Measurements from ENCODE around the gene TNFSF13.

The TNFSF13 gene

GRCh38 chr17:7579001-7579833, 20.7 kb downstream of the TNFSF13 start, which contains the start of gene CD68:
CD68 (plus strand) TSS chr17:7579638; CDS start chr17:7579678, 40 bp downstream.
- no peak within 1 kb of the TSS for H3K4me3 ChIP-seq (ENCODE audit: low read depth, low read length)
- in situ Hi-C loops (cut with HindIII; ENCODE audit: low sequenced_read_pairs): no loop called here
- DNase-seq (ENCODE audit: low read depth): no peak
- TF ChIP-seq, protein P1, sequence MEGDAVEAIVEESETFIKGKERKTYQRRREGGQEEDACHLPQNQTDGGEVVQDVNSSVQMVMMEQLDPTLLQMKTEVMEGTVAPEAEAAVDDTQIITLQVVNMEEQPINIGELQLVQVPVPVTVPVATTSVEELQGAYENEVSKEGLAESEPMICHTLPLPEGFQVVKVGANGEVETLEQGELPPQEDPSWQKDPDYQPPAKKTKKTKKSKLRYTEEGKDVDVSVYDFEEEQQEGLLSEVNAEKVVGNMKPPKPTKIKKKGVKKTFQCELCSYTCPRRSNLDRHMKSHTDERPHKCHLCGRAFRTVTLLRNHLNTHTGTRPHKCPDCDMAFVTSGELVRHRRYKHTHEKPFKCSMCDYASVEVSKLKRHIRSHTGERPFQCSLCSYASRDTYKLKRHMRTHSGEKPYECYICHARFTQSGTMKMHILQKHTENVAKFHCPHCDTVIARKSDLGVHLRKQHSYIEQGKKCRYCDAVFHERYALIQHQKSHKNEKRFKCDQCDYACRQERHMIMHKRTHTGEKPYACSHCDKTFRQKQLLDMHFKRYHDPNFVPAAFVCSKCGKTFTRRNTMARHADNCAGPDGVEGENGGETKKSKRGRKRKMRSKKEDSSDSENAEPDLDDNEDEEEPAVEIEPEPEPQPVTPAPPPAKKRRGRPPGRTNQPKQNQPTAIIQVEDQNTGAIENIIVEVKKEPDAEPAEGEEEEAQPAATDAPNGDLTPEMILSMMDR (IDR thresholded peaks at IDR 0.05; ENCODE audit: low read depth, low read length, missing control alignments): no peak

GRCh38 chr17:7579834-7580603, 21.5 kb downstream of the TNFSF13 start:
- in situ Hi-C loops (cut with HindIII; ENCODE audit: low sequenced_read_pairs): no loop called here
- no peak overlapping the region for H3K4me3 ChIP-seq (ENCODE audit: low read depth, low read length)
- TF ChIP-seq, protein P1 (IDR thresholded peaks at IDR 0.05; ENCODE audit: low read depth, low read length, missing control alignments): no peak
- no peak for DNase-seq (ENCODE audit: low read depth)

DNA sequence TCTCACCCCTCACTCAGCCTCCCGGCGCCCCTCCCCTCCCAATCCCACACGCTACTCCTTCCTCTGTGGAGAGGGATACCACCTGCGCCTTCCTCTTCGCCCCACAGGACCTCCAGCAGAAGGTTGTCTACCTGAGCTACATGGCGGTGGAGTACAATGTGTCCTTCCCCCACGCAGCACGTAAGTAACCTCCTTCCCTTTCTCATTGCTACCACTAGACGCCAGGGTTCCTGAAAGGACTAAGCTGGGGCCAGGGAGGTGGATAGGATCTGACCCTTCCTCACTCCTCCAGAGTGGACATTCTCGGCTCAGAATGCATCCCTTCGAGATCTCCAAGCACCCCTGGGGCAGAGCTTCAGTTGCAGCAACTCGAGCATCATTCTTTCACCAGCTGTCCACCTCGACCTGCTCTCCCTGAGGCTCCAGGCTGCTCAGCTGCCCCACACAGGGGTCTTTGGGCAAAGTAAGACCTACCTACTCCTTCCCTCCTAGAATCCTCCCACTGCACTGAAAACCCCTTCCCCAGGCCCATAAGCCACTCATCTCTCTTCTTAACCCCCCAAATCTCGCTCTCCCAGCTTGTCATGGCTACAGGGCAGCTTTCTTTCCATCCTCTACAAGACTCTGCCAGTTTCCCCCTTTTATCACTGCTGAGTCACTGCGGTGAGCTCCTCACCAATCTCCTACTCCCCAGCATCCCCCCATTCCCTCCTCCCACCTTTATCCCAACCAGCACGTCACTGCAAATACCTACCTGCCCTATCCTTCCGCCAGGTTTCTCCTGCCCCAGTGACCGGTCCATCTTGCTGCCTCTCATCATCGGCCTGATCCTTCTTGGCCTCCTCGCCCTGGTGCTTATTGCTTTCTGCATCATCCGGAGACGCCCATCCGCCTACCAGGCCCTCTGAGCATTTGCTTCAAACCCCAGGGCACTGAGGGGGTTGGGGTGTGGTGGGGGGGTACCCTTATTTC, 22.3 kb downstream of the TNFSF13 start:
- no peak overlapping the region for H3K4me3 ChIP-seq (ENCODE audit: low read depth, low read length)
- in situ Hi-C loops (cut with HindIII; ENCODE audit: low sequenced_read_pairs): no loop called here
- no peak for DNase-seq (ENCODE audit: low read depth)
- TF ChIP-seq, protein P1 (IDR thresholded peaks at IDR 0.05; ENCODE audit: low read depth, low read length, missing control alignments): no peak

DNA sequence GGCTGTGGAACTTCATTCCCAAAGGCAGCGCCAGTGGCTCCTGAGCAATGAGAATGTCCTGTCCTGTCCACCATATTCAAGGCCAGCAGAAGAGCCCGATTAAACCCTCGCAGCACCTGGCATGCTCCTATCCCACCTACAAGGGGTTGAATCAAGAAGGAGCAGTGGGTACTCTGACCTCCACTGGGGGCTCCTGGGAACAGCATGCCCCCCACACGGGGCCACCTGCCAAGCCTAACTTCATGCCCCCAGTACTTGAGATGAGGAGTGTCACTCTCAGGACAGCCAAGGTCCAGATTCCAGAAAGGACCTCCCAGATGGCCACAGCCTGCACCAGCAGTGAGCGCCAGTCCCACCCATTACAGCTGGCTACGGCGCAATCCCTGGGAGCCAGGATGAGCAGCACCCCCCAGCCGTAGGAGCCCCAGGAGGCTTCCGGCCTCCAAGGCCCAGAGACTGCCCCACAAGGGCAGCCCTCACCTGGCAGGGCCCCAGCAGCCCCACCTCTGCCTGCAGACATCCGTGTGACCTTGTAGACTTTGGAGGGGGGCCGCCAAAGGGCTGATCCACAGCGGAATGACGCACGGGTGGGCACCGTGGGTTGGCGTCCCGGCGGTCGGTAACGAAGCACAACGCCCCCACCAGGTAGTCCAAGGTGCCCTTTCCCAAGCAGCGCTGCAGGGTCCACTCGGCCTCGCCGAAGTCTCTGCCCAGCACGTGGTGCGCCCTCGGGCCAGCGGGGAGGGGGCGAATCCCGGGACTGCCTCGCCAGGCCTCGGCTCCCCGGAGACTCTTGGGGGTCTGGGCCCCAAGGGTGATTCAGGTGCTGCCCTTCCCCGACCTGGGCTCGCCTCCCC, 24.1 kb downstream of the TNFSF13 start:
- in situ Hi-C loops (cut with HindIII; ENCODE audit: low sequenced_read_pairs): no loop called here
- H3K4me3 ChIP-seq (ENCODE audit: low read depth, low read length): peak overlapping the region; percentile 69
- TF ChIP-seq, protein P1 (IDR thresholded peaks at IDR 0.05; ENCODE audit: low read depth, low read length, missing control alignments): no peak
- DNase-seq (ENCODE audit: low read depth): no peak

GRCh38 chr17:7583253-7584109, 24.9 kb downstream of the TNFSF13 start, which contains the start of gene MPDU1:
MPDU1 (plus strand) TSS chr17:7583852; CDS start chr17:7583863, 11 bp downstream.
- H3K4me3 ChIP-seq (ENCODE audit: low read depth, low read length): peak within 1 kb of the TSS; percentile 69
- TF ChIP-seq, protein P1 (IDR thresholded peaks at IDR 0.05; ENCODE audit: low read depth, low read length, missing control alignments): no peak
- DNase-seq (ENCODE audit: low read depth): peak; percentile 92
- in situ Hi-C loops (cut with HindIII; ENCODE audit: low sequenced_read_pairs): no loop called here
